ENCODE measurements around the gene CCDC190. TPM values are rescaled to one million over a fixed set of nuclear protein-coding genes. Genes with fewer than 3 reads are reported as not detected.
"Not testable (repeated sequence)": the region's sequence is repeated elsewhere in the genome, so short reads cannot be mapped to it uniquely, and the experiment has no call there.

Gene CCDC190
- total and polyA plus RNA-seq, 2 of the 4 experiments (the other 2 are of a cell fraction): 0.10 to 0.36 TPM

- H2AK9ac ChIP-seq (replicated peaks; ENCODE audit: low read depth, low read length, poor library complexity); H2BK15ac ChIP-seq (ENCODE audit: low read depth, low read length); H3K4me3 ChIP-seq (ENCODE audit: insufficient read depth, low read depth, low read length); ATAC-seq (ENCODE audit: low read depth); intact Hi-C loops (cut with micrococcal nuclease); H3K4ac ChIP-seq (ENCODE audit: low read depth, low read length); H2AK5ac ChIP-seq (ENCODE audit: low read depth, low read length); H3K18ac ChIP-seq (ENCODE audit: low read depth, low read length); dilution Hi-C loops (cut with HindIII; ENCODE audit: low sequenced_read_pairs, unreplicated experiment); H3K27me3 ChIP-seq (ENCODE audit: control insufficient read depth, insufficient read depth, low read length); H2BK20ac ChIP-seq (ENCODE audit: low read depth, low read length); H3K36me3 ChIP-seq (ENCODE audit: control insufficient read depth, insufficient read depth, low read length); H2BK5ac ChIP-seq (ENCODE audit: low read depth, low read length, poor library complexity, severe bottlenecking); H3K14ac ChIP-seq (replicated peaks; ENCODE audit: low read depth, low read length); H3K4me1 ChIP-seq (ENCODE audit: control insufficient read depth, insufficient read depth, low read length); H3K9me3 ChIP-seq (ENCODE audit: control insufficient read depth, insufficient read depth, low read length); H2BK120ac ChIP-seq (ENCODE audit: low read depth, low read length); H4K5ac ChIP-seq (ENCODE audit: low read depth, low read length); H4K8ac ChIP-seq (ENCODE audit: low read depth in 2 of 2, low read length in 2 of 2); H3K79me1 ChIP-seq (ENCODE audit: low read depth in 1 of 2, low read length in 2 of 2); POLR2A ChIA-PET (ENCODE audit: unreplicated experiment); H3K23ac ChIP-seq (ENCODE audit: low read depth, low read length); H3K9ac ChIP-seq (ENCODE audit: low read depth, low read length); in situ Hi-C loops (cut with MboI; ENCODE audit: low sequenced_read_pairs); H4K91ac ChIP-seq (ENCODE audit: insufficient read depth, low read depth, low read length); H3K9me1 ChIP-seq (ENCODE audit: insufficient read depth, low read length); BruUV-seq (replicated peaks); H3K56ac ChIP-seq (ENCODE audit: extremely low read depth, insufficient read depth, low read length); CTCF ChIA-PET; H4K20me1 ChIP-seq (ENCODE audit: insufficient read depth, low read length); DNase-seq; H3K27ac ChIP-seq (ENCODE audit: insufficient read depth, low read length); H2AFZ ChIP-seq (replicated peaks; ENCODE audit: low read length, poor library complexity); H3K4me2 ChIP-seq (ENCODE audit: low read depth, low read length): not testable (repeated sequence)
- WGBS, 2 experiments (ENCODE audit: extremely low coverage in 2 of 2, insufficient read length in 1 of 2): no CpG with 5 or more reads among the region's 2 CpGs
These were observed 48.6 kb downstream of the CCDC190 start for GRCh38 chr1:162812357-162812756.

- H3K9ac ChIP-seq (ENCODE audit: low read depth, low read length); in situ Hi-C loops (cut with MboI; ENCODE audit: low sequenced_read_pairs); POLR2A ChIA-PET (ENCODE audit: unreplicated experiment); H3K79me1 ChIP-seq (ENCODE audit: low read depth in 1 of 2, low read length in 2 of 2); H3K27me3 ChIP-seq (ENCODE audit: control insufficient read depth, insufficient read depth, low read length); H4K91ac ChIP-seq (ENCODE audit: insufficient read depth, low read depth, low read length); H3K14ac ChIP-seq (replicated peaks; ENCODE audit: low read depth, low read length); H4K8ac ChIP-seq (ENCODE audit: low read depth in 2 of 2, low read length in 2 of 2); H3K4me2 ChIP-seq (ENCODE audit: low read depth, low read length); H2AFZ ChIP-seq (replicated peaks; ENCODE audit: low read length, poor library complexity); H3K4me3 ChIP-seq (ENCODE audit: insufficient read depth, low read depth, low read length); H4K5ac ChIP-seq (ENCODE audit: low read depth, low read length); H2AK5ac ChIP-seq (ENCODE audit: low read depth, low read length); H2BK5ac ChIP-seq (ENCODE audit: low read depth, low read length, poor library complexity, severe bottlenecking); H4K20me1 ChIP-seq (ENCODE audit: insufficient read depth, low read length); DNase-seq; H3K9me1 ChIP-seq (ENCODE audit: insufficient read depth, low read length); H3K4ac ChIP-seq (ENCODE audit: low read depth, low read length); H2BK120ac ChIP-seq (ENCODE audit: low read depth, low read length); H2AK9ac ChIP-seq (replicated peaks; ENCODE audit: low read depth, low read length, poor library complexity); H2BK20ac ChIP-seq (ENCODE audit: low read depth, low read length); H3K23ac ChIP-seq (ENCODE audit: low read depth, low read length); H3K9me3 ChIP-seq (ENCODE audit: control insufficient read depth, insufficient read depth, low read length); dilution Hi-C loops (cut with HindIII; ENCODE audit: low sequenced_read_pairs, unreplicated experiment); BruUV-seq (replicated peaks); H2BK15ac ChIP-seq (ENCODE audit: low read depth, low read length); H3K56ac ChIP-seq (ENCODE audit: extremely low read depth, insufficient read depth, low read length); ATAC-seq (ENCODE audit: low read depth); H3K18ac ChIP-seq (ENCODE audit: low read depth, low read length); H3K4me1 ChIP-seq (ENCODE audit: control insufficient read depth, insufficient read depth, low read length); CTCF ChIA-PET; H3K27ac ChIP-seq (ENCODE audit: insufficient read depth, low read length); H3K36me3 ChIP-seq (ENCODE audit: control insufficient read depth, insufficient read depth, low read length): not testable (repeated sequence)
- intact Hi-C loops (cut with micrococcal nuclease): loop anchor here (10.0 kb wide), 1 partner anchor 753 kb away; no protein-coding TSS in a partner anchor
- WGBS, 2 experiments (ENCODE audit: extremely low coverage in 2 of 2, insufficient read length in 1 of 2): no CpG with 5 or more reads among the region's 2 CpGs
These were observed 53.5 kb downstream of the CCDC190 start for GRCh38 chr1:162807503-162807902.

Data from IMR-90 (cell line).